Head of caudate nucleus (tissue), 42 donors: ENCODE measurements around the gene GYS2.
"Not testable (repeated sequence)": the region's sequence is repeated elsewhere in the genome, so short reads cannot be mapped to it uniquely, and the experiment has no call there.

ENCODE experiments used
- DNase-seq, 42 donors: peaks; one replicate each; pipeline versions ENCODE4 v3.0.0 to v3.0.0-alpha.2; 2020 to 2021; ENCODE audit warnings: mixed read lengths in 7 of 42
- intact Hi-C: fragments of 100-400 bp; cut with DNase I; formaldehyde crosslinking; loops from one replicate; pipeline ENCODE4 v1.15.0; 2022

Gene GYS2

GRCh38 chr12:21608196-21608595, 3.5 kb upstream of the GYS2 start:
- DNase-seq: no peak
- intact Hi-C loops: loop anchor here (2.0 kb wide), 1 partner anchor 73 kb away; no protein-coding TSS in a partner anchor

- intact Hi-C loops: loop anchor here (2.0 kb wide), 1 partner anchor 73 kb away; no protein-coding TSS in a partner anchor
Observed at GRCh38 chr12:21607701-21608100, 3.1 kb upstream of the GYS2 start.

DNA sequence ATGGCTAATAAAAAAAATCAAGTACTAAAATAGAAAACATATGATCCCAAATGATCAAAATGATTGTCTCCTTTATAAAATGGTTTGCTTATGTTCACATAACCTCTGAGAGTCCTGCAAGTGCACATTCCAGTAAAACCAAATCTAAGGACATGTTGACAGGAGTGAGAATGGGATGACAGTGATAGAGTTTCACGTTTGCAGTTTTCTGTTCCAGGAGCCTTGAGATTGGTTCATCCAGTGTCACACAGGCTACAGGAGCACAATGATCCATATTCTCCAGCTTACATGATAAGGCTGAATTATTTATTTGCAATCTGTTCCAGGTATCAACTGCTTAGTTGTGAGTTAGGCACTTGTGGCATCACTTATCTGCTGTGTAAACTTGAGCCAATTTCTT, 1.5 kb upstream of the GYS2 start:
- intact Hi-C loops: no loop called here
- DNase-seq: no peak

More at GRCh38 chr12:21607701-21608100, 3.1 kb upstream of the GYS2 start:
- no peak for DNase-seq

DNA sequence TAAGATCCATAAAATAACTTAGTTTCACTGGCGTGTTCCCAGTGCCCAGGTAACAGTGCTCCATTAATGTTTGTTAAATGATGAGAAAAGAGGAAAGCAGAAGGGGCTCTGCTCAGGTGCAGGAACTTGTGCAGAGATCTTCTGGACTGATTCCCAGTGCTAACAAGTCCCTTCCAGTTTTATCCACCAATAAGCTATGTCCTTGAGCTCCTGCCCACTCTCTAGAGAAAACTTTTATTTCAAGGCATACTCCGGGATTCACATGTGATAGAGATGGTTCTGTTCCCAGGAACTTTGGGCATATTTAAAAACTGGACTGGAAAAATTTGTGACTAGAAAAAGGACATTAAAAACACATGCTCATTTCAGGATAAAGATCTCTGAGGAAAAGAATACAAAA, 1.9 kb downstream of the GYS2 start:
- intact Hi-C loops: no loop called here
- no peak for DNase-seq

GRCh38 chr12:21600196-21600595, 4.5 kb downstream of the GYS2 start:
- no peak for DNase-seq
- intact Hi-C loops: no loop called here

- intact Hi-C loops: no loop called here
- DNase-seq: no peak
Observed at GRCh38 chr12:21599143-21599999, 5.3 kb downstream of the GYS2 start.

DNA sequence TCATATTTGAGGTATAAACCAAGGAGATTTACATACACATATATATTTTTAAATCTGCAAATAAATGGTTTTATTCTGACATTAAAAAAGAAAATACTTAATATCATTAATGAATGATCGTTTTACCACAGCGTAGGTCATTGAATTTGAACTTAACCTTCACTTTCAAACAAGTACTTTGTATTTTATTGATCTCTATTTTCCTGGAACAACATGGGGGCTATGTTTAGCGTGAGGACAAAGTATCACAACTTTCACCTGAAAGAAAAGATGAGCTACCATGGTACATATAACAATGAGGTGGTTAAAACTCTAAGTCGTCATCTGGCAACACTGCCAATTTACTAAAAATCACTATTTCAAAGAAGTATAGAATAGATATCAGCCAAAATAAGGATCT, 6.0 kb downstream of the GYS2 start:
- no peak for DNase-seq
- intact Hi-C loops: no loop called here

DNA sequence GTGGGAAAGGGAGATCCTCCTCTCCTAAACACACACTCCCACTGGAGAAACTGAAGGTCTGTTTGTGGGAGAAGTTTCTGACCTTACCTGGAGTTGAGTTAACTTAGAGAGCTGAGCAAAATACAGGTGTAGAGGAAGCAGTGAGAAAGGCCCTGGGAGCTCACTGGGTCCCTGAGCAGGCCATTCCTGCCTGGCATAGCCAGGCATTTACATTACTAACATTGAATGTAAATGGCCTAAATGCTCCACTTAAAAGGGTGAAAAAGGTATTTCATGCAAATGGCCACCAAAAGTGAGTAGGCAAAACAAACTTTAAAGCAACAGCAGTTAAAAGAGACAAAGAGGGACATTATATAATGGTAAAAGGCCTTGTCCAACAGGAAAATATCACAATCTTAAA, 9.3 kb downstream of the GYS2 start:
- intact Hi-C loops: not testable (repeated sequence)

DNA sequence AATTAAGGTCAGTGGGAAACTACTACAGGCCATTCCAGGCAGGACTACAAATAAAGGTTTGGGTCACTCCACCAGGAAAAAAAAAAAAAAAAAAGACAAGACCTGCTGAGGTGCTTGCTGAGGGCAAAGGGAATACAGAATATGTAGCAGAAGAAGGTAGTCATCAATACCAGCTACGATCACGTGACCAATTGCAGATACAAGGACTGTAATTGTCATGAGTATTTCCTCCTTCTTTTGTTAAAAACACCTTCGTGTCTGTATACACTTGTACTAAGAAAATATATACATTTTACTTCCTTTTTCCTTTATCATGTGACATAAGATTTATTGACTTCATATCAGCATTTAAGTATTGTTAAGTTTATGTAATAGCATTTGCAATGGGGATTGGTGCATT, 19.2 kb downstream of the GYS2 start:
- intact Hi-C loops: no loop called here
- DNase-seq: no peak

More for the DNA sequence above, 9.3 kb downstream of the GYS2 start:
- DNase-seq: not testable (repeated sequence)

- DNase-seq, intact Hi-C loops: not testable (repeated sequence)
Observed at GRCh38 chr12:21584403-21585182, 20.1 kb downstream of the GYS2 start.

GRCh38 chr12:21583587-21583986, 21.1 kb downstream of the GYS2 start:
- no peak for DNase-seq
- intact Hi-C loops: no loop called here

DNA sequence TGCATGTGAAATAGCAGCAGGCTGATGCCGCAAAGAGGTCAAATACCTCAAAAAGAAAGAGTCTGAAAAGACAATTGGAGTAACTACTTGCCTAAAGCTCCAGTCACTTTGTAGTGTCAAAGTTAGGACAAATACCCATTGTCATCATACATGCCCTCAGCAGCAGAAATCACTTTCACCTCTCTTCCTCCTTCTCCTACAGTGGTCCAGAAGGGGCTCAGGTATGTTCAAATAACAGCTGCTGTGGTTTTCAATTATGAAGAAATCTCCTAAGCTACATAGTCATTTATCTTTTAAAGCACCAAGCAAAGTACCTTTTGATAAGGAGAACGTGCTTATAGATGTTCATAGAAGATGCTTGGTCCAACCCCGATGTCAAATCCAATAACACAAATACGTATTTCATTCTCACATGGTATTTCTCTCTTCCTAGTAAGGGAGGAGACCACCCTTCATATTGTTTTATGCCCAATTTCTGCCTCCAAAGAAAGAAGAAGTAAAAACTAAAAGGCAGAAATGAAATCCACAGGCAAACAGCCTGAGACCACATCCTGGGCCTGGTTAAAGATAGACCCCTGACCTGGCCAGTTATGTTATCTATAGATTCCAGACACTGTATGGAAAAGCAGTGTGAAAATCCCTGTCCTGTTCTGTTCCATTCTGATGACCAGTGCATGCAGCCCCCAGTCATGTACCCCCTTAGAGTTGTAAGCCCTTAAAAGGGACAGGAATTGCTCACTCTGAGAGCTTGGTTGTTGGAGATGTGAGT, 23.7 kb downstream of the GYS2 start:
- DNase-seq: no peak
- intact Hi-C loops: no loop called here

GRCh38 chr12:21577516-21577915, 27.1 kb downstream of the GYS2 start:
- intact Hi-C loops: no loop called here
- peak in 4 of 42 donors; percentile 13 to 52 (median 19) for DNase-seq

DNA sequence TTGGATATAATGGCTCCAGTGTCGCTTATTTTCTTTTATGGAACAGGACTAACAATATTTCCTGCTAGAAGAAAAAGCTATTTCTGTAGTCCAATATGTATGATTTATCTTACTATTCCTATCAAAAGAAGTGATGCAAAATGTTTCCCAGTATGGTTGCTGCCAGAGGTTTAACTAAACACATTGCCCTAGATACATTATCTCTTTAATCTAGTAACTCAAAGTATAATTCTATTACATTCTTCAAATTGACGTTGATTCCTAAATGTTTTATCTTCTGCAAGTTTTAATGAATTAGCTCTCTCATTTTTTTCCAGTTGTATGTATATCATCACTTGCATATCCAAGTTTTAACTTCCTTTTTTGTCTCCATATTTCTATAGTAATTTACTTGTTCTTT, 28.2 kb downstream of the GYS2 start:
- intact Hi-C loops: no loop called here
- no peak for DNase-seq

- no peak for DNase-seq
- intact Hi-C loops: no loop called here
Observed at GRCh38 chr12:21573733-21574358, 30.8 kb downstream of the GYS2 start.

DNA sequence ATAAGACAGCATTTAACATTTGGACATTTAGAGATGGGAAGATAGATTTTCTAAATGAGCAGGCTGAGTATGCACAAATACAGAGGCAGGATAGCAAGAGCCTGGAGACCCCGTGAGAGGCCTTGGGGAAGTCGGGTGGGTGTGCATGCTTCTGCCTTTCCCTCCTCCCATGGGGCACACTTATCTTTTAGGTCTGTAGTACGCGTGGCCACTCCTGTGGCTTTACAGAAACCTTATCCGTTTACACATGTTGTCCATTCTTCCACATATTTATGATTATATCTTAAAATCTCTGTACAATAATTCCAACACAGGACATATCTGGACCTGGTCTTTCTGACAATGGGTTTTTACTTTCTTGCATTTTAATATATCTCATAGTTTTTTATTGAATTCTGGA, 33.6 kb downstream of the GYS2 start:
- intact Hi-C loops: no loop called here

DNA sequence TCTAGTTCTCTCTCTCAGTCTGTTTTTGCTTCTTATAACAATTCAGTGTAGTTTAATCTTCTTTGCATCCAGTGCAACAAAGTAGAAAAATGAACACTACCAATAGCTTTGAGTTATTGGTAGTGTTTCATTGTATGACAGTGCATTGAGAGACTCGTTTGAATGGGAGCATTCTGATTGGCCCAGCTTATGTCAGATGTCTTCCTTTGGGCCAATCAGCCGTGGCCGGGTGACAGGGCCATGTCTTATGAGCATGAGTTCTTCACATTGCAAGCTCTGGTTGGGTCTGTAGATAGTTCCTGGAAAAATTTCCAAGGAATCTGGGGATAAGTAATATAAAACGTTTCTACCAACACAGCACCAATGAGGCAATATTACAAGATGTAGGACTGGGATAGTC, 36.5 kb downstream of the GYS2 start:
- peak in 1 of 42 donors; percentile 8 for DNase-seq
- intact Hi-C loops: no loop called here

More for the DNA sequence above, 33.6 kb downstream of the GYS2 start:
- no peak for DNase-seq

GRCh38 chr12:21566907-21567394, 37.7 kb downstream of the GYS2 start:
- intact Hi-C loops: no loop called here
- DNase-seq: no peak
